ENCODE measurements around the gene TECTB. TPM values are rescaled to one million over a fixed set of nuclear protein-coding genes. Genes with fewer than 3 reads are reported as not detected.

Gene TECTB
- total and polyA plus RNA-seq, 9 of the 15 experiments (the other 6 are each of a cell fraction or from before 2014, with no cell fraction given), result not detected

- Histone ChIP-seq H3K9me1 (ENCODE audit: control insufficient read depth, insufficient read depth, low read length) (no peaks in the 10 kb centered on the region), H3K4me3 (no peak overlapping the region), H3K27ac (ENCODE audit: extremely low read depth, low read depth, low read length) (no peak overlapping the region), H4K20me1 (replicated peaks; ENCODE audit: control insufficient read depth, insufficient read depth, low read length) (no peaks in the 10 kb centered on the region), H3K4me1 (replicated peaks in 1 of 2; ENCODE audit: control insufficient read depth in 2 of 2, insufficient read depth in 2 of 2, low read length in 2 of 2) (no peaks in the 10 kb centered on the region), H3K9ac (ENCODE audit: insufficient read depth in 1 of 2, low read depth in 2 of 2, low read length in 2 of 2) (no peak overlapping the region), H3K4me2 (ENCODE audit: insufficient read depth, low read length) (no peak overlapping the region), H3K9me3 (replicated peaks; ENCODE audit: control insufficient read depth, insufficient read depth, low read depth, low read length) (no peaks in the 10 kb centered on the region), H2AFZ (ENCODE audit: low read depth, low read length) (no peak overlapping the region), H3K79me2 (ENCODE audit: control insufficient read depth, insufficient read depth, low read length) (no peaks in the 10 kb centered on the region), H3K27me3 (ENCODE audit: control insufficient read depth in 2 of 2, insufficient read depth in 2 of 2, low read length in 2 of 2) (peaks cover 0 to 2% of the 10 kb centered on the region in 2 experiments; a peak in 1 of 5 replicates), H3K36me3 (ENCODE audit: control insufficient read depth, insufficient read depth, low read length) (no peaks in the 10 kb centered on the region)
- POLR2A ChIA-PET, result no interaction called here
- FAIRE-seq (no peak), ATAC-seq (no peak), DNase-seq (ENCODE audit: extremely low read depth in 1 of 4, low spot score in 3 of 4) (no peak)
- no TSS peak for BruUV-seq (replicated peaks)
- in situ Hi-C loops (cut with MboI) (no loop called here), intact Hi-C loops (cut with micrococcal nuclease) (no loop called here)
- CTCF ChIA-PET (ENCODE audit: low intra/inter-chr PET ratio), result no interaction called here
- TF ChIP-seq, protein P1, sequence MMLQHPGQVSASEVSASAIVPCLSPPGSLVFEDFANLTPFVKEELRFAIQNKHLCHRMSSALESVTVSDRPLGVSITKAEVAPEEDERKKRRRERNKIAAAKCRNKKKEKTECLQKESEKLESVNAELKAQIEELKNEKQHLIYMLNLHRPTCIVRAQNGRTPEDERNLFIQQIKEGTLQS (IDR thresholded peaks at IDR 0.05), result no peak
- TF ChIP-seq, protein P1 (CRISPR knock-in tag; conservative IDR thresholded peaks at IDR 0.05), result no peak
- TF ChIP-seq ZSCAN32 (CRISPR knock-in tag; IDR thresholded peaks at IDR 0.05), result no peak
- TF ChIP-seq TRIM25 (IDR thresholded peaks at IDR 0.05; ENCODE audit: borderline replicate concordance), result no peak
- TF ChIP-seq BHLHE40 (IDR thresholded peaks at IDR 0.05; ENCODE audit: low read length), result no peak
- TF ChIP-seq, protein P2, sequence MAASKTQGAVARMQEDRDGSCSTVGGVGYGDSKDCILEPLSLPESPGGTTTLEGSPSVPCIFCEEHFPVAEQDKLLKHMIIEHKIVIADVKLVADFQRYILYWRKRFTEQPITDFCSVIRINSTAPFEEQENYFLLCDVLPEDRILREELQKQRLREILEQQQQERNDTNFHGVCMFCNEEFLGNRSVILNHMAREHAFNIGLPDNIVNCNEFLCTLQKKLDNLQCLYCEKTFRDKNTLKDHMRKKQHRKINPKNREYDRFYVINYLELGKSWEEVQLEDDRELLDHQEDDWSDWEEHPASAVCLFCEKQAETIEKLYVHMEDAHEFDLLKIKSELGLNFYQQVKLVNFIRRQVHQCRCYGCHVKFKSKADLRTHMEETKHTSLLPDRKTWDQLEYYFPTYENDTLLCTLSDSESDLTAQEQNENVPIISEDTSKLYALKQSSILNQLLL (CRISPR knock-in tag; IDR thresholded peaks at IDR 0.05; ENCODE audit: borderline replicate concordance), result no peak
- no peak for TF ChIP-seq ZNF324 (CRISPR knock-in tag; IDR thresholded peaks at IDR 0.05)
- no peak for TF ChIP-seq ZNF695 (CRISPR knock-in tag; IDR thresholded peaks at IDR 0.05)
Measured at GRCh38 chr10:112269266-112269665, 13.9 kb upstream of the TECTB start.
